B cell (primary cell): ENCODE data around the gene GPATCH11. TPM values are rescaled to one million over a fixed set of nuclear protein-coding genes. Genes with fewer than 3 reads are reported as not detected.

Experiments used
- ATAC-seq: fragments of 200-7000 bp; cut with Tn5 transposase; one replicate; pipeline ENCODE4 v1.10.0; 2021; ENCODE audit warnings: low read depth, mild to moderate bottlenecking, moderate number of reproducible peaks, moderate library complexity
- CTCF ChIA-PET: fragments of 350-600 bp; sonication (Branson Sonifier 250); formaldehyde crosslinking; loops from one replicate; lab custom pipeline; 2021; ENCODE audit warnings: antibody characterized with exemption, inconsistent platforms; lab: Charles Lee
- POLR2A ChIA-PET: fragments of 350-600 bp; sonication (Branson Sonifier 250); formaldehyde crosslinking; loops from one replicate; lab custom pipeline; 2021; ENCODE audit warnings: antibody characterized with exemption; lab: Charles Lee
- DNase-seq: peaks from one replicate; pipeline ENCODE4 v3.0.0; 2013
- H2AFZ ChIP-seq: 2 replicates; pipeline ENCODE4 v1.6.1; 2012; ENCODE audit warnings: mild to moderate bottlenecking, low read depth, low read length; ENCODE audit not compliant: insufficient read depth, poor library complexity, severe bottlenecking
- H3K27ac ChIP-seq, 2 donors: 1 replicate in 1 of 2; 2 replicates in 1 of 2; pipeline ENCODE4 v1.5.1; 2012 to 2013; ENCODE audit warnings: low read length in 2 of 2, mild to moderate bottlenecking in 2 of 2, moderate library complexity in 1 of 2
- H3K27me3 ChIP-seq, 4 experiments: fragments of 200-600 bp in 1 of 4; sonication (generic) in 1 of 4; replicated peaks in 1 of 4; 1 replicate in 2 of 4; 2 replicates in 2 of 4; pipeline versions ENCODE4 v1.6.1 to v1.7.0; 2013 to 2016; ENCODE audit warnings: low read length in 3 of 4, mild to moderate bottlenecking in 2 of 4, mixed read lengths in 1 of 4, moderate library complexity in 1 of 4; ENCODE audit not compliant: insufficient read depth in 4 of 4, control insufficient read depth in 3 of 4; ENCODE audit errors: control extremely low read depth in 1 of 4
- H3K36me3 ChIP-seq, 2 experiments: replicated peaks in 1 of 2; 1 replicate in 1 of 2; 2 replicates in 1 of 2; pipeline versions ENCODE4 v1.6.1 to v1.7.1; 2013; ENCODE audit warnings: low read length in 1 of 2; ENCODE audit not compliant: insufficient read depth in 2 of 2, control insufficient read depth in 1 of 2; ENCODE audit errors: control extremely low read depth in 1 of 2, extremely low read depth in 1 of 2
- H3K4me1 ChIP-seq, 2 donors: fragments of 200-600 bp in 1 of 2; sonication (generic) in 1 of 2; 1 replicate in 1 of 2; 2 replicates in 1 of 2; pipeline versions ENCODE4 v1.5.1 to v1.6.1; 2013 to 2017; ENCODE audit warnings: low read length in 2 of 2; ENCODE audit not compliant: control insufficient read depth in 2 of 2, insufficient read depth in 2 of 2
- H3K4me2 ChIP-seq: replicated peaks from 2 replicates; pipeline ENCODE3; 2012; ENCODE audit warnings: mild to moderate bottlenecking, low read depth, low read length; ENCODE audit not compliant: poor library complexity, severe bottlenecking
- H3K4me3 ChIP-seq, 5 experiments: fragments of 200-600 bp in 1 of 5; sonication (generic) in 1 of 5; 1 replicate in 3 of 5; 2 replicates in 2 of 5; pipeline versions ENCODE4 v1.5.1 to v1.7.0; 2011 to 2016; ENCODE audit warnings: low read length in 4 of 5, mild to moderate bottlenecking in 4 of 5, low read depth in 2 of 5, control low read depth in 1 of 5, moderate library complexity in 1 of 5; ENCODE audit not compliant: insufficient read depth in 1 of 5; ENCODE audit errors: control extremely low read depth in 1 of 5, extremely low read depth in 1 of 5
- H3K79me2 ChIP-seq: fragments of 200-600 bp; sonication (generic); one replicate; pipeline ENCODE4 v1.6.0; 2016; ENCODE audit warnings: low read length; ENCODE audit not compliant: control insufficient read depth, insufficient read depth
- H3K9ac ChIP-seq: fragments of 200-600 bp; sonication (generic); 2 replicates; pipeline ENCODE4 v1.6.1; 2017; ENCODE audit warnings: mild to moderate bottlenecking, low read length, moderate library complexity
- H3K9me3 ChIP-seq, 3 donors: one replicate each; pipeline versions ENCODE4 v1.6.1 to v1.7.1; 2013; ENCODE audit warnings: low read length in 2 of 3; ENCODE audit not compliant: control insufficient read depth in 2 of 3, insufficient read depth in 1 of 3; ENCODE audit errors: control extremely low read depth in 1 of 3
- H4K20me1 ChIP-seq: 2 replicates; pipeline ENCODE4 v1.6.0; 2012; ENCODE audit warnings: mild to moderate bottlenecking, low read length; ENCODE audit not compliant: insufficient read depth, control insufficient read depth, poor library complexity, severe bottlenecking
- H3K27ac Mint-ChIP-seq: one replicate; pipeline ENCODE4 v1.8.0; 2021; ENCODE audit warnings: mixed read lengths
- H3K27me3 Mint-ChIP-seq: one replicate; pipeline ENCODE4 v1.8.0; 2021; ENCODE audit warnings: mixed read lengths
- H3K4me1 Mint-ChIP-seq: one replicate; pipeline ENCODE4 v1.8.0; 2021; ENCODE audit warnings: mixed read lengths
- H3K4me3 Mint-ChIP-seq: one replicate; pipeline ENCODE4 v1.8.0; 2021; ENCODE audit warnings: mixed read lengths
- H3K9me3 Mint-ChIP-seq: one replicate; pipeline ENCODE4 v1.8.0; 2022; ENCODE audit warnings: mixed read lengths; ENCODE audit not compliant: insufficient read depth
- CTCF ChIP-seq: fragments of 200-600 bp; IDR thresholded peaks from one replicate; pipeline ENCODE4 v1.8.0; 2022; ENCODE audit warnings: antibody characterized with exemption, mild to moderate bottlenecking
- EZH2 ChIP-seq: IDR thresholded peaks from 2 replicates; pipeline ENCODE4 v1.6.1; 2012; ENCODE audit warnings: borderline replicate concordance, low read depth, mild to moderate bottlenecking, moderate library complexity, low read length; ENCODE audit not compliant: insufficient read depth, poor library complexity, severe bottlenecking
- WGBS: methylation state at CpG from one replicate; pipeline ENCODE4 v1.1.5; 2013; ENCODE audit warnings: missing lambda C conversion rate; ENCODE audit not compliant: insufficient coverage; 5-methylcytosine and 5-hydroxymethylcytosine counted together
- intact Hi-C: fragments of 100-400 bp; cut with micrococcal nuclease; formaldehyde crosslinking; loops from one replicate; pipeline ENCODE4 v1.10.0; 2022
- polyA plus RNA-seq: library from polyadenylated mRNA; depleted of rRNA; stranded (reverse); fragments of >200 nt; gene quantifications from 2 replicates; pipeline ENCODE4 v1.2.3, GENCODE V29; 2012
- total RNA-seq, 2 donors: library from RNA; stranded (reverse); fragments of 120-200 nt in 1 of 2; gene quantifications; 1 replicate in 1 of 2; 2 replicates in 1 of 2; pipeline versions ENCODE4 v1.2.3 to v1.2.4, GENCODE V29; 2013 to 2022

The GPATCH11 gene
- total and polyA plus RNA-seq, 2 donors (not counting 1 experiment from before 2014, with no cell fraction given), result 9.6 to 18.2 TPM

DNA sequence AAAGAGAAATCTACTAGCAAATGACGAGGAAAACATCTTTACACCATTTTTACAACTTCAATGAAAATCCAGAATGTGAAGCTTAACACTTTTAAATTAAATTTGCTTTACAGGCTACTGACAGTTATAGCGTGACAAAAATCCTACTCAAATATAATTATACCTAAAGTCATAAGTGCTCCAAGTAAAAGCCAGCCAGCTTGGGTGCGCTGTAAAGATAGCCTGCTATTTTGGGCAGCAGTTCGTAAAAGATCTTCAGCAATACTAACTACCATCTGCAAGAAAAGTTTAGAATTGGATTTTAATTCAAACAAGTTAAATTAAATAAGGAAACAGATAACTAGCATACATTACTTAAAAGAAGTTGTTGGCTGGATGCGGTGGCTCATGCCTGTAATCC, 22.5 kb upstream of the GPATCH11 start:
- H4K20me1 ChIP-seq, result peaks cover 17% of the 10 kb centered on the region
- peaks cover 17 to 95% of the 10 kb centered on the region in 2 experiments for H3K36me3 ChIP-seq
- H2AFZ ChIP-seq, result no peak overlapping the region
- no peaks in the 10 kb centered on the region for H3K9me3 ChIP-seq
- no peaks in the 10 kb centered on the region for H3K4me1 Mint-ChIP-seq
- no peaks in the 10 kb centered on the region for H3K27me3 ChIP-seq
- H3K79me2 ChIP-seq, result peaks cover 8% of the 10 kb centered on the region
- H3K27me3 Mint-ChIP-seq, result no peaks in the 10 kb centered on the region
- no peak overlapping the region for H3K4me2 ChIP-seq
- ChIA-PET CTCF (no interaction called here), POLR2A (no interaction called here)
- H3K9ac ChIP-seq, result no peak overlapping the region
- ATAC-seq (no peak), DNase-seq (no peak)
- intact Hi-C loops, result loop anchor here (5.0 kb wide), 1 partner anchor 39 kb away; no protein-coding TSS in a partner anchor
- H3K27ac Mint-ChIP-seq, result no peak overlapping the region
- H3K9me3 Mint-ChIP-seq, result no peaks in the 10 kb centered on the region
- no peak overlapping the region for H3K27ac ChIP-seq
- no peak overlapping the region for H3K4me3 Mint-ChIP-seq
- H3K4me3 ChIP-seq, result no peak overlapping the region
- no peaks in the 10 kb centered on the region for H3K4me1 ChIP-seq
- TF ChIP-seq CTCF (no peak), EZH2 (no peak)
- WGBS, result 100% methylated on average over 2 of the region's 5 CpGs

DNA sequence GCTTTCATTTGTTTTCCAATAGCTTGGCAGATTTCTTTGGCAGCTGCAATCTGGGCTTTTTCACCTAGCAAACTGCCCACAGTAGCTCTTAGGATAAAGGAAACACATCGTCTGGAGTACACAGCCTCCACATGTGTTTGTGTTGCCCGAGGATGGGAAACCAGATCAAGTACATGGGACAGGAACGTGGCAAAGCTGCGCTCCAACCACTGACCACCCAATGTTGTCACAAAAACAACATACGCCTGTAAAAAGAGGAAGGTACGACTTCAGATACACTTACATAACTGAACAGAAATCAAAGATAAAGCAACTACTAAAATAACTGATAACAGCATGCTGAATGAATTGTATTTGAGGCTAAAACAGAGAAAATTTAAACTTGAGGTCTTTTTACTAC, 15.6 kb upstream of the GPATCH11 start:
- Mint-ChIP-seq H3K9me3 (no peaks in the 10 kb centered on the region), H3K4me1 (peaks cover 16% of the 10 kb centered on the region), H3K4me3 (no peak overlapping the region), H3K27ac (no peak overlapping the region), H3K27me3 (no peaks in the 10 kb centered on the region)
- ATAC-seq (no peak), DNase-seq (no peak)
- Histone ChIP-seq H3K27me3 (no peaks in the 10 kb centered on the region), H3K36me3 (peaks cover 5 to 93% of the 10 kb centered on the region in 2 experiments), H3K9me3 (no peaks in the 10 kb centered on the region), H3K4me3 (no peak overlapping the region), H3K9ac (no peak overlapping the region), H4K20me1 (peaks cover 31% of the 10 kb centered on the region), H3K79me2 (peaks cover 44% of the 10 kb centered on the region), H2AFZ (no peak overlapping the region), H3K27ac (no peak overlapping the region), H3K4me1 (peaks cover 6% of the 10 kb centered on the region in 2 donors), H3K4me2 (no peak overlapping the region)
- POLR2A ChIA-PET, result no interaction called here
- intact Hi-C loops, result no loop called here
- CTCF ChIA-PET, result interaction anchor here (1.2 kb wide), 1 partner anchor 809 kb away, joined by 7 read pairs; no protein-coding TSS in a partner anchor
- TF ChIP-seq EZH2 (no peak), CTCF (no peak)
- 86% methylated on average over 3 of the region's 6 CpGs for WGBS
